Mesothelial cell of epicardium (in vitro differentiated cells): Measurements from ENCODE around the gene KDM5A. TPM values are rescaled to one million over a fixed set of nuclear protein-coding genes. Genes with fewer than 3 reads are reported as not detected.
A peak's percentile ranks its signal among the peaks of the same experiment; 100 is the strongest.

Experiments
- DNase-seq, 2 experiments: peaks; one replicate each; pipeline ENCODE4 v3.0.0; 2021; ENCODE audit warnings: low spot score in 2 of 2; ENCODE audit not compliant: unreplicated experiment in 2 of 2
- H3K27ac Mint-ChIP-seq: 2 replicates; pipeline ENCODE4 v1.8.0; 2021; ENCODE audit warnings: mixed read lengths
- H3K27me3 Mint-ChIP-seq: 2 replicates; pipeline ENCODE4 v1.8.0; 2021; ENCODE audit warnings: low read depth, mixed read lengths
- H3K36me3 Mint-ChIP-seq: 2 replicates; pipeline ENCODE4 v1.8.0; 2021; ENCODE audit warnings: mixed read lengths
- H3K4me1 Mint-ChIP-seq: 2 replicates; pipeline ENCODE4 v1.8.0; 2021; ENCODE audit warnings: mixed read lengths
- H3K4me3 Mint-ChIP-seq: 2 replicates; pipeline ENCODE4 v1.8.0; 2021; ENCODE audit warnings: mild to moderate bottlenecking, moderate library complexity, mixed read lengths
- H3K9me3 Mint-ChIP-seq: 2 replicates; pipeline ENCODE4 v1.8.0; 2021; ENCODE audit warnings: mixed read lengths
- total RNA-seq: library from RNA; stranded (reverse); gene quantifications from 3 replicates; pipeline ENCODE4 v1.2.1, GENCODE V29; 2021
- TF ChIP-seq, protein P1 (sequence below): fragments of 200-600 bp; sonication (generic); IDR thresholded peaks from one replicate; pipeline ENCODE4 v1.5.0; 2021; ENCODE audit warnings: antibody characterized with exemption; ENCODE audit not compliant: unreplicated experiment

KDM5A gene
- total RNA-seq, 1 donor from 2014 or later = 96.2 TPM

DNA sequence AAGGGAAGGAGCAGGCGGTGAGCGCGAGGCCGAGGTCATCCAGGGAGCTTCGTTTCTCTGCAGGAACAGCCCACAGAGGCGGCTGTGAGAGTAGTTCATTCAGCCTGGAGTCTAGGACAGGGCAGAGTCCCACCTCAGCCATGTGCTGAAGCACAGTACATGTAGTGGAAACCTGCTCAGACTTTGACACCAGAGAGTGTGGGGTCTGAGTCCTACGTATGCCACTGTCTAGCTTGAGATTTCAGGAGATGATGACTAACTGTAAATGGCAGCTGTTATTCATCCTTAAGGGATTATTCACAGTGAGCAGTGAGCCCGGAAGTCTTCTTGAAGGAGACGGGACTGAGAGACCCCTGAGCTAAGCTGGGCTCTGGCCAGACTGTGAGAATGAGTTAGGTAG lies 125.5 kb downstream of the KDM5A start:
- H3K27ac Mint-ChIP-seq = no peak overlapping the region
- peaks cover 14% of the 10 kb centered on the region for H3K27me3 Mint-ChIP-seq
- no peak overlapping the region for H3K4me3 Mint-ChIP-seq
- TF ChIP-seq, protein P1, sequence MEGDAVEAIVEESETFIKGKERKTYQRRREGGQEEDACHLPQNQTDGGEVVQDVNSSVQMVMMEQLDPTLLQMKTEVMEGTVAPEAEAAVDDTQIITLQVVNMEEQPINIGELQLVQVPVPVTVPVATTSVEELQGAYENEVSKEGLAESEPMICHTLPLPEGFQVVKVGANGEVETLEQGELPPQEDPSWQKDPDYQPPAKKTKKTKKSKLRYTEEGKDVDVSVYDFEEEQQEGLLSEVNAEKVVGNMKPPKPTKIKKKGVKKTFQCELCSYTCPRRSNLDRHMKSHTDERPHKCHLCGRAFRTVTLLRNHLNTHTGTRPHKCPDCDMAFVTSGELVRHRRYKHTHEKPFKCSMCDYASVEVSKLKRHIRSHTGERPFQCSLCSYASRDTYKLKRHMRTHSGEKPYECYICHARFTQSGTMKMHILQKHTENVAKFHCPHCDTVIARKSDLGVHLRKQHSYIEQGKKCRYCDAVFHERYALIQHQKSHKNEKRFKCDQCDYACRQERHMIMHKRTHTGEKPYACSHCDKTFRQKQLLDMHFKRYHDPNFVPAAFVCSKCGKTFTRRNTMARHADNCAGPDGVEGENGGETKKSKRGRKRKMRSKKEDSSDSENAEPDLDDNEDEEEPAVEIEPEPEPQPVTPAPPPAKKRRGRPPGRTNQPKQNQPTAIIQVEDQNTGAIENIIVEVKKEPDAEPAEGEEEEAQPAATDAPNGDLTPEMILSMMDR = no peak
- DNase-seq = no peak
- no peaks in the 10 kb centered on the region for H3K36me3 Mint-ChIP-seq
- H3K9me3 Mint-ChIP-seq = no peaks in the 10 kb centered on the region
- H3K4me1 Mint-ChIP-seq = peaks cover 39% of the 10 kb centered on the region

DNA sequence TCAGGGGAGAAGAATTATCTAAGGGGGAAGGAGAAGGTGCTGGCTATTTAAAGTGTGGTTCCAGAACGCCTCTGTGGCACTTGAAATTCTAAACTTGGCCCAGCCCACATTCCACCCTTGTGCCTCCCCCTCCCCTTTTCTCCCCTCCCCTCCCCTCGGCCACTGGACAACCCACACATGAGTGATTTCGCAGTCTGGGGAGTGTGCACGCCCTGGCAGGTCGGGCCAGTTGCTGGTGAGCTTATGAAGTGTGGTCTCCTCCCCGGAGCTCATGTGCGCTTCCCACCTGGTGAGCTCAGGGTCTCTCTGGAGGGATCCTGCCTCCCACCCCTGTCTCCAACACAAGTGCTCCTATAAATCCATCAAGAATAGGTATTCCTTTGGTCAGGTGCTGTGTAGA lies 126.3 kb downstream of the KDM5A start, which contains the start of gene SLC6A13:
SLC6A13 (minus strand) TSS at position 20 of the 400 bp plus-strand sequence. CDS start 2,784 bp downstream, outside the sequence.
- Mint-ChIP-seq H3K4me3 (peak within 1 kb of the TSS; percentile 33), H3K36me3 (no peaks in the 10 kb centered on the region), H3K27me3 (peaks cover 22% of the 10 kb centered on the region), H3K9me3 (no peaks in the 10 kb centered on the region), H3K4me1 (peaks cover 31% of the 10 kb centered on the region), H3K27ac (peak within 1 kb of the TSS; percentile 84)
- DNase-seq = peak in 1 of 2 experiments; percentile 39
- TF ChIP-seq, protein P1 = no peak

DNA sequence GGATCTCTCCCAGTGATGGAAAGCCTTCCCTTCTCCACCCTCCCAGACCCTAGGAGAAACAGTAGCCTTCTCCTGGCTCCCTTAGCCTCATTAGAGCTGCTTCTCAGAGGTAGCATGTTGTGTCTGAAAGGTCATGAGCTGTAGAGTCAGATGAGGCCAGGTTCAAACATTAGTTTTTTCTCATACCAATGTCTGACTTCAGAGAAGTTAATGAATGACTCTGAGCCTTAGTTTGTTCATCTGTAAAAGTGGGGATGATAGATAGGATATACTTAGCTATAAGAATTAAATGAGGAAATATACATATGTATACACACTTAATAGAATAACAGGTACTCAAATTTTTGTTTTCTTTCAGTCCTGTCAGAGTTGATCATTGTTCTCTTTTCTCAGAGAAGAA lies 127.0 kb downstream of the KDM5A start:
- peaks cover 26% of the 10 kb centered on the region for H3K4me1 Mint-ChIP-seq
- no peaks in the 10 kb centered on the region for H3K36me3 Mint-ChIP-seq
- H3K27me3 Mint-ChIP-seq = peaks cover 29% of the 10 kb centered on the region
- H3K27ac Mint-ChIP-seq = no peak overlapping the region
- H3K9me3 Mint-ChIP-seq = no peaks in the 10 kb centered on the region
- DNase-seq = no peak
- H3K4me3 Mint-ChIP-seq = no peak overlapping the region
- TF ChIP-seq, protein P1 = no peak

DNA sequence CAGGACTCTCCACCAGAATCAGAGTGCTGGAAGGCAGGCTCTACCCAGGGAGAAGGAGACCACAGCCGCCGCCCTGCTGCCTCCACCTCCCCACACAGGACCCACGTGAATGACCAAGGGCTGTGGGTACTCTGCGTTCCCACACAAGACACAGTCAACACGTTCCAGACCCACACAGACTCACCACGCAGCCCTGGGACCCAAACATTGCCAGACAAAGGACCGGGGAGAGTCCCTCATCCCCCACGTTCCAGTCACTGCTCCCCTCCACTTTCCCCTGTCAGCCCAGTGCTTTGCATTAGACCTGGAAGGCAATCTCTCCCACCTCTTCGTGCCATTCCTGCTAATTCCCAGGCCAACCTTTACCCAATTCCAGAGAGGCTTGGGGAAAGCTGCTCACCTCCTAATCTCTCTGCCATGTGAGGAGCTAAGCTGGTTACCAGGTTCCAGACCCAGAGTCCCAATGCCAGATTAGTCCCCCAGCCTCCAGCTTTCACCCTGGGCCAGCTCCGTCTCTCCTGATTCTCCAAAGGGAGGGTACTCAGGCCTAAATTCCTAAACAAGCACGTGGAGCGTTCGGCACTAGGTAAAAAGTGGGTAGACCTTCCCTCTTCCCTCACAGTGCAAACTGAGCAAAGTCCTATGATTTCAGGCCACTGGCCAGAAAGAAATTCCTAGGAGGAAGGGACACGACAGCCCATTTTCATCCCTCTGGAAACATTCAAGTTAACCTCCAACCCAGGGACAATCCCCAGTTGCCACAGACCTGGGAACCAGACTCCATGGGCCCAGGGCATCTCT lies 131.4 kb downstream of the KDM5A start:
- H3K36me3 Mint-ChIP-seq = no peaks in the 10 kb centered on the region
- H3K27ac Mint-ChIP-seq = no peak overlapping the region
- TF ChIP-seq, protein P1 = no peak
- no peak overlapping the region for H3K4me3 Mint-ChIP-seq
- peaks cover 54% of the 10 kb centered on the region for H3K27me3 Mint-ChIP-seq
- DNase-seq = no peak
- peaks cover 17% of the 10 kb centered on the region for H3K4me1 Mint-ChIP-seq
- no peaks in the 10 kb centered on the region for H3K9me3 Mint-ChIP-seq

DNA sequence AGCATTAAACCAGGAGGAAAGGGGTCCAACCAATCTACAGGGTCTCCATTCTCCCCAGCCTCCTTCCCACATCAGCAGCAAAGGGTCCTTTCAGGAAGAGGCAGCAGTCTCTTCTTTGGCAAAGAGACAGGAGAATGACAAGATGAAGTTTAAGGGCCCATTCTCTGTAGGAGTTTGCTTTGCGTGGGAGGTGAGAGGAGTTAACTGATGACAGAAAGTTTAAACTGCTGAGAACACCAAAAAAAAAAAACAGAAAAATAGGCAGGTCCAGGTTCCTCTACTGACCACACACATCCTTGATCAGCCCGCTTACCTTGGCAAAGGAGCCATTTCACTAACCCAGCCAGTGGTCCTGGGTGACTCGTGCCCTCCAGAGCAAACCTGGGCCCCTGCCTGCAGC lies 132.2 kb downstream of the KDM5A start:
- Mint-ChIP-seq H3K9me3 (no peaks in the 10 kb centered on the region), H3K36me3 (no peaks in the 10 kb centered on the region)

More for the DNA sequence above, 132.2 kb downstream of the KDM5A start:
- peaks cover 13% of the 10 kb centered on the region for H3K4me1 Mint-ChIP-seq
- TF ChIP-seq, protein P1 = no peak
- peaks cover 54% of the 10 kb centered on the region for H3K27me3 Mint-ChIP-seq
- no peak overlapping the region for H3K4me3 Mint-ChIP-seq
- H3K27ac Mint-ChIP-seq = no peak overlapping the region
- no peak for DNase-seq
